GM18502 (cell line): ENCODE measurements around the gene PTPRD.

Source experiments
- ATAC-seq: cut with Tn5 transposase; IDR thresholded peaks from one replicate; pipeline ENCODE4 v1.9.1; 2021; ENCODE audit warnings: mild to moderate bottlenecking; ENCODE audit not compliant: unreplicated experiment, poor library complexity

Gene PTPRD

GRCh38 chr9:10062629-10063395 lies 550.0 kb downstream of the PTPRD start:
- no peak for ATAC-seq

GRCh38 chr9:10059044-10059443 lies 553.8 kb downstream of the PTPRD start:
- ATAC-seq, result no peak

GRCh38 chr9:10055886-10056395 lies 556.9 kb downstream of the PTPRD start:
- ATAC-seq, result no peak

- ATAC-seq, result no peak
Measured at GRCh38 chr9:10054456-10054855, 558.3 kb downstream of the PTPRD start.

- ATAC-seq, result no peak
Measured at GRCh38 chr9:10052916-10053315, 559.9 kb downstream of the PTPRD start.

- no peak for ATAC-seq
Measured at GRCh38 chr9:10052181-10052580, 560.6 kb downstream of the PTPRD start.

GRCh38 chr9:10050016-10050415 lies 562.8 kb downstream of the PTPRD start:
- no peak for ATAC-seq

- no peak for ATAC-seq
Measured at GRCh38 chr9:10048994-10049393, 563.8 kb downstream of the PTPRD start.

- no peak for ATAC-seq
Measured at GRCh38 chr9:10045598-10045997, 567.2 kb downstream of the PTPRD start.

GRCh38 chr9:10041726-10042229 lies 571.0 kb downstream of the PTPRD start:
- no peak for ATAC-seq

- no peak for ATAC-seq
Measured at GRCh38 chr9:10036095-10036494, 576.7 kb downstream of the PTPRD start.

GRCh38 chr9:10032166-10032565 lies 580.6 kb downstream of the PTPRD start:
- no peak for ATAC-seq

- ATAC-seq, result no peak
Measured at GRCh38 chr9:10026443-10026984, 586.3 kb downstream of the PTPRD start.

- ATAC-seq, result no peak
Measured at GRCh38 chr9:10015755-10016154, 597.0 kb downstream of the PTPRD start.

- no peak for ATAC-seq
Measured at GRCh38 chr9:10014889-10015288, 597.9 kb downstream of the PTPRD start.

GRCh38 chr9:10009401-10009800 lies 603.4 kb downstream of the PTPRD start:
- ATAC-seq, result no peak

- no peak for ATAC-seq
Measured at GRCh38 chr9:10008101-10008799, 604.6 kb downstream of the PTPRD start.

- ATAC-seq, result no peak
Measured at GRCh38 chr9:10007356-10007755, 605.4 kb downstream of the PTPRD start.

- ATAC-seq, result no peak
Measured at GRCh38 chr9:10005206-10005605, 607.6 kb downstream of the PTPRD start.

GRCh38 chr9:10003047-10003446 lies 609.8 kb downstream of the PTPRD start:
- ATAC-seq, result no peak

- no peak for ATAC-seq
Measured at GRCh38 chr9:10000669-10001068, 612.1 kb downstream of the PTPRD start.
